ENCODE data around the gene XRCC5. TPM values are rescaled to one million over a fixed set of nuclear protein-coding genes. Genes with fewer than 3 reads are reported as not detected.

XRCC5 gene
- total RNA-seq, 1 donor from 2014 or later: 303 TPM

DNA sequence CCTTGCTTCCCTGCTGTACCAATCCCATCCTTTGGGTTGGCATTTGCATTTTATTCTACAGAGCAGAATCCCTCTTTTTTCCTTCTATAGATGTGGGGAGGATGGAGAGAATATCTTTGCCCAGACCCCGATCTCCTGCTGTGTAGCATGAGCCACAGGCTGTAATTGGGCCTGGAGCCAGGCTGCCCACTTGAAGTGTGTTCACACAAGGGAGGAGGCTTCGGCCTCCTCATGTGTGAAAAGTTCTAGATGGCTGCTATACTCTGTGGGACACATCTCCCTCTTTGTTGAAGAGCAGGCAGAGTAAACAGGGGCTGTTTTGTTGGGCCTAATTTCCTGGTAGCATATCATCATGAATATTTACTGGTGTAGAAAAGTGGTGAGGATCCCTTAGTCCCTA is 126.3 kb downstream of the XRCC5 start:
- Mint-ChIP-seq H3K27me3 (no peaks in the 10 kb centered on the region), H3K4me1 (no peaks in the 10 kb centered on the region), H3K36me3 (ENCODE audit: low read depth) (peaks cover 4% of the 10 kb centered on the region), H3K4me3 (no peak overlapping the region), H3K9me3 (peaks cover 22% of the 10 kb centered on the region), H3K27ac (no peak overlapping the region)
- intact Hi-C loops (cut with micrococcal nuclease): no loop called here
- ATAC-seq (ENCODE audit: low read depth): no peak
- CTCF ChIA-PET: no interaction called here
- TF ChIP-seq, protein P1, sequence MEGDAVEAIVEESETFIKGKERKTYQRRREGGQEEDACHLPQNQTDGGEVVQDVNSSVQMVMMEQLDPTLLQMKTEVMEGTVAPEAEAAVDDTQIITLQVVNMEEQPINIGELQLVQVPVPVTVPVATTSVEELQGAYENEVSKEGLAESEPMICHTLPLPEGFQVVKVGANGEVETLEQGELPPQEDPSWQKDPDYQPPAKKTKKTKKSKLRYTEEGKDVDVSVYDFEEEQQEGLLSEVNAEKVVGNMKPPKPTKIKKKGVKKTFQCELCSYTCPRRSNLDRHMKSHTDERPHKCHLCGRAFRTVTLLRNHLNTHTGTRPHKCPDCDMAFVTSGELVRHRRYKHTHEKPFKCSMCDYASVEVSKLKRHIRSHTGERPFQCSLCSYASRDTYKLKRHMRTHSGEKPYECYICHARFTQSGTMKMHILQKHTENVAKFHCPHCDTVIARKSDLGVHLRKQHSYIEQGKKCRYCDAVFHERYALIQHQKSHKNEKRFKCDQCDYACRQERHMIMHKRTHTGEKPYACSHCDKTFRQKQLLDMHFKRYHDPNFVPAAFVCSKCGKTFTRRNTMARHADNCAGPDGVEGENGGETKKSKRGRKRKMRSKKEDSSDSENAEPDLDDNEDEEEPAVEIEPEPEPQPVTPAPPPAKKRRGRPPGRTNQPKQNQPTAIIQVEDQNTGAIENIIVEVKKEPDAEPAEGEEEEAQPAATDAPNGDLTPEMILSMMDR (IDR thresholded peaks at IDR 0.05): no peak
- POLR2A ChIA-PET: no interaction called here
- no peak for DNase-seq

DNA sequence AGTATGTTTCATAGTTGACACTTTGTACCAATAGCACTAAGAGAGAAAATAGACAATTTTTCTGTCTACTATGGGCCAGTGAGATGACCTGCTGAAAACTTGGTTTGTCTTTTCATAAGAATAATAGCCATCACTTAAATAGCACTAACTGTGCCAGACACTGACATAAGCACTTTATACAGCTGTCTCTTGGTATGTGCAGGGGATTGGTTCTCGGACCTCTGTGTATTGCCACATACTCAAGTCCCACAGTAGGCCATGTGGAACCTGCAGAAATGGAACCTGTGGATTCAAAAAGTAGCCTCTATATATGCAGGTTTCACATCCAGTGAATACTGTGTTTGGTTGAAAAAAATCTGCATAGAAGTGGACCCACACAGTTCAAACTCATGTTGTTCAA is 126.7 kb downstream of the XRCC5 start:
- TF ChIP-seq, protein P1 (IDR thresholded peaks at IDR 0.05): no peak
- ChIA-PET POLR2A (no interaction called here), CTCF (no interaction called here)
- no peaks in the 10 kb centered on the region for H3K27me3 Mint-ChIP-seq
- H3K9me3 Mint-ChIP-seq: peaks cover 19% of the 10 kb centered on the region
- ATAC-seq (ENCODE audit: low read depth) (no peak), DNase-seq (no peak)
- H3K4me3 Mint-ChIP-seq: no peak overlapping the region
- intact Hi-C loops (cut with micrococcal nuclease): no loop called here
- H3K36me3 Mint-ChIP-seq (ENCODE audit: low read depth): peaks cover 4% of the 10 kb centered on the region
- H3K4me1 Mint-ChIP-seq: no peaks in the 10 kb centered on the region
- no peak overlapping the region for H3K27ac Mint-ChIP-seq

DNA sequence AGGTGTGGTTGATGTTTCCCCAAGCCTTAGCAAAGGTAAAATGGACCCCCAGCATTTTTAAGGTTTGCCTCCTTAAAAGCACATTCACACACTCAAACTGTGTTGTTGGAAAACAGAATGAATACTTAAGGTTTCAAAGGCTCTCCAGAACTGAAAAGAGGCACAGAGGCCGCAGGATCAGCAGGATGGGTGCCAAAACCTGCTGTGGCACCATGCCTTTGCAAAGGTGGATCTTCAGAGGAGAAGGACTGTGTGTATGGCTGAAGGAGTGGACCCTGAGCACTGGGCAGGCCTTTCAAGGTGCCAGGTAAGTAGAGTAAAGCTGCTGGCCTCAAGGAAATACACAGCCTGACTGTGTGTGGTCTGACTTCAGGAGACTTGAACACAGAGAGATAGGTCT is 127.3 kb downstream of the XRCC5 start:
- intact Hi-C loops (cut with micrococcal nuclease): no loop called here
- H3K9me3 Mint-ChIP-seq: peaks cover 17% of the 10 kb centered on the region
- ChIA-PET CTCF (no interaction called here), POLR2A (no interaction called here)
- H3K27me3 Mint-ChIP-seq: no peaks in the 10 kb centered on the region
- no peak for ATAC-seq (ENCODE audit: low read depth)
- peaks cover 4% of the 10 kb centered on the region for H3K36me3 Mint-ChIP-seq (ENCODE audit: low read depth)
- no peak overlapping the region for H3K4me3 Mint-ChIP-seq
- DNase-seq: no peak
- H3K27ac Mint-ChIP-seq: no peak overlapping the region
- TF ChIP-seq, protein P1 (IDR thresholded peaks at IDR 0.05): no peak
- no peaks in the 10 kb centered on the region for H3K4me1 Mint-ChIP-seq

DNA sequence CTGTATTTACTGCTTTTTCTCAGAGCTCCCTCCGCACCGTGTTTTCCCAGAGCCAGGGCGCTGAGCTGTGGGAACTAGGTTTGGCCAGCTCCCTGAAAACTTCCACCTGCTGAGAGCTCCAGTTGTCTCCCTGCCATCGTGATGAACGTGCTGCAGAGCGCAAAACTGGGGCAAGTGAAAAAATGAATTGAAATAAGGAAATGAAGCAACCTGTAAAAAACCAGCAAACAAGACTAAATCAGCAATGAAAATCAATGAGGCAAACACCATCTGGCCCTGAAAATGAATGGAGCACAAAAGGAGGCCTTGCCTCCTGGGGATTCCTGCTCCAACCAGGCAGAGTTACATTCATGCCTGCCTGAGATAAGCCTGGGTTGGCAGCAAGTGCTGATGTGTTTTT is 133.2 kb downstream of the XRCC5 start:
- ATAC-seq (ENCODE audit: low read depth) (no peak), DNase-seq (no peak)
- Mint-ChIP-seq H3K9me3 (peaks cover 2% of the 10 kb centered on the region), H3K4me3 (no peak overlapping the region), H3K36me3 (ENCODE audit: low read depth) (no peaks in the 10 kb centered on the region), H3K27ac (no peak overlapping the region), H3K4me1 (no peaks in the 10 kb centered on the region), H3K27me3 (no peaks in the 10 kb centered on the region)
- intact Hi-C loops (cut with micrococcal nuclease): no loop called here
- ChIA-PET CTCF (no interaction called here), POLR2A (no interaction called here)
- TF ChIP-seq, protein P1 (IDR thresholded peaks at IDR 0.05): no peak

DNA sequence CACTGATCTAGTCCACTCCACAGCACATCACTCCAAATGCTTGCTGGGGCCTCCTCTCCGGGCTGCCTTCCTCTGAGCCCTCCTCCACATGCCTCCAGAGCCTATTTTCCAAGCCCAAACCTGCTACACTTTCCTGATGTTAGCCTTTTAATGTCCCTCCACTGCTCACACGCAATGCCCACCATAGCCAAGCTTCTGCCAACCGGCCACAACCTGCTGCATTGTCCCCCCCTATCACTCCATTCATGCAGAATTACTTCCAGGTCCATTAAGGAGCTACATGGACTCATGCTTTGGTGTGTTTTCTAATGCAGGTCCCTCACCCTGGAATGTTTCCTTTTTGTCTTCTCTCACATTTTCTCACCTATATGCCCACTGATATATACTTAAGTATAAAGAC is 133.9 kb downstream of the XRCC5 start:
- Mint-ChIP-seq H3K9me3 (peaks cover 2% of the 10 kb centered on the region), H3K36me3 (ENCODE audit: low read depth) (no peaks in the 10 kb centered on the region), H3K27me3 (no peaks in the 10 kb centered on the region), H3K4me1 (no peaks in the 10 kb centered on the region), H3K4me3 (no peak overlapping the region), H3K27ac (no peak overlapping the region)
- CTCF ChIA-PET: no interaction called here
- intact Hi-C loops (cut with micrococcal nuclease): no loop called here
- POLR2A ChIA-PET: no interaction called here
- TF ChIP-seq, protein P1 (IDR thresholded peaks at IDR 0.05): no peak
- DNase-seq (no peak), ATAC-seq (ENCODE audit: low read depth) (no peak)

Data from activated B cell treated with CpG ODN at 0.5 μM for 24 hours (primary cell).